HEK293T (cell line): Measurements from ENCODE around the gene SEZ6.
"Not testable (repeated sequence)": the region's sequence is repeated elsewhere in the genome, so short reads cannot be mapped to it uniquely, and the experiment has no call there.

Experiments used
- CTCF ChIA-PET: fragments of 350-600 bp; formaldehyde crosslinking; extraction: SDS; loops from one replicate; lab custom pipeline; 2021; ENCODE audit warnings: antibody characterized with exemption, inconsistent platforms; lab: Yijun Ruan, JAX
- POLR2A ChIA-PET: fragments of 350-600 bp; formaldehyde crosslinking; extraction: SDS; loops from one replicate; lab custom pipeline; 2020; ENCODE audit warnings: antibody characterized with exemption, inconsistent platforms; lab: Yijun Ruan, JAX
- DNase-seq: peaks from one replicate; pipeline ENCODE4 v3.0.0; 2012; ENCODE audit warnings: mixed read lengths; ENCODE audit errors: extremely low spot score
- ARNT ChIP-seq: fragments of 450-650 bp; IDR thresholded peaks from 2 replicates; pipeline ENCODE4 v1.6.1; 2017; ENCODE audit warnings: mild to moderate bottlenecking
- BHLHE40 ChIP-seq: fragments of 450-650 bp; IDR thresholded peaks from 2 replicates; pipeline ENCODE4 v1.6.1; 2016; ENCODE audit warnings: mild to moderate bottlenecking, moderate library complexity, borderline replicate concordance
- CTBP1 ChIP-seq: fragments of 450-650 bp; IDR thresholded peaks from 2 replicates; pipeline ENCODE4 v1.6.1; 2016; ENCODE audit warnings: borderline replicate concordance
- ELF4 ChIP-seq: fragments of 450-650 bp; IDR thresholded peaks from 2 replicates; pipeline ENCODE4 v1.6.1; 2017; ENCODE audit warnings: antibody characterized with exemption
- FOXA1 ChIP-seq: fragments of 450-650 bp; IDR thresholded peaks from 2 replicates; pipeline ENCODE4 v1.6.1; 2016; ENCODE audit warnings: mild to moderate bottlenecking
- FOXK2 ChIP-seq: fragments of 450-650 bp; IDR thresholded peaks from 2 replicates; pipeline ENCODE4 v1.6.1; 2016; ENCODE audit warnings: mild to moderate bottlenecking
- FOXM1 ChIP-seq: fragments of 450-650 bp; IDR thresholded peaks from 2 replicates; pipeline ENCODE4 v1.6.1; 2017; ENCODE audit warnings: mild to moderate bottlenecking, borderline replicate concordance
- HDGF ChIP-seq: fragments of 450-650 bp; IDR thresholded peaks from 2 replicates; pipeline ENCODE4 v1.6.1; 2017; ENCODE audit warnings: antibody characterized with exemption, borderline replicate concordance
- L3MBTL2 ChIP-seq: fragments of 450-650 bp; conservative IDR thresholded peaks from 2 replicates; pipeline ENCODE4 v1.6.1; 2016; ENCODE audit warnings: mild to moderate bottlenecking
- LEF1 ChIP-seq: fragments of 450-650 bp; IDR thresholded peaks from 2 replicates; pipeline ENCODE4 v1.6.1; 2017; ENCODE audit warnings: mild to moderate bottlenecking, borderline replicate concordance
- NFRKB ChIP-seq: fragments of 450-650 bp; IDR thresholded peaks from 2 replicates; pipeline ENCODE4 v1.6.1; 2016; ENCODE audit warnings: mild to moderate bottlenecking, moderate library complexity
- PKNOX1 ChIP-seq: fragments of 450-650 bp; IDR thresholded peaks from 2 replicates; pipeline ENCODE4 v1.6.1; 2016
- SP1 ChIP-seq: fragments of 450-650 bp; IDR thresholded peaks from 2 replicates; pipeline ENCODE4 v1.6.1; 2017
- SUZ12 ChIP-seq: fragments of 450-650 bp; IDR thresholded peaks from 2 replicates; pipeline ENCODE4 v1.6.1; 2016; ENCODE audit warnings: mild to moderate bottlenecking
- TARDBP ChIP-seq: fragments of 450-650 bp; IDR thresholded peaks from 2 replicates; pipeline ENCODE4 v1.6.1; 2016
- ZNF384 ChIP-seq: fragments of 450-650 bp; IDR thresholded peaks from 2 replicates; pipeline ENCODE4 v1.6.1; 2016

SEZ6 gene

GRCh38 chr17:28935744-28936460, 69.9 kb downstream of the SEZ6 start:
- no peak for DNase-seq
- no peak for TF ChIP-seq FOXA1
- no peak for TF ChIP-seq L3MBTL2
- no peak for TF ChIP-seq HDGF
- TF ChIP-seq SUZ12: no peak
- no peak for TF ChIP-seq LEF1
- no peak for TF ChIP-seq TARDBP
- TF ChIP-seq NFRKB: no peak
- no peak for TF ChIP-seq CTBP1
- TF ChIP-seq FOXM1: no peak
- TF ChIP-seq SP1: no peak
- TF ChIP-seq FOXK2: no peak
- TF ChIP-seq ZNF384: no peak
- no peak for TF ChIP-seq PKNOX1
- no peak for TF ChIP-seq BHLHE40
- TF ChIP-seq ARNT: no peak
- TF ChIP-seq ELF4: no peak
- ChIA-PET POLR2A (interaction anchor here (0.6 to 4.4 kb wide), 4 partner anchors 14 to 359 kb away, joined by 3 to 19 read pairs (median 6); partner anchors contain the start of gene PHF12), CTCF (interaction anchor here (1.6 kb wide), 1 partner anchor 34 kb away, joined by 9 read pairs; no protein-coding TSS in a partner anchor)

- POLR2A ChIA-PET: interaction anchor here (2.5 to 4.4 kb wide), 2 partner anchors 15 to 18 kb away, joined by 8 to 19 read pairs; partner anchors contain the start of gene PHF12
- CTCF ChIA-PET: interaction anchor here (1.0 to 1.6 kb wide), 2 partner anchors 15 to 32 kb away, joined by 3 to 9 read pairs; no protein-coding TSS in a partner anchor
- not testable (repeated sequence) for DNase-seq
Observed at GRCh38 chr17:28934508-28934907, 71.3 kb downstream of the SEZ6 start.

GRCh38 chr17:28929787-28930186, 76.0 kb downstream of the SEZ6 start:
- ChIA-PET POLR2A (interaction anchor here (0.6 to 1.4 kb wide), 3 partner anchors 11 to 201 kb away, joined by 3 to 8 read pairs (median 3); partner anchors contain the start of genes NEK8 and PHF12), CTCF (interaction anchor here (1.2 kb wide), 1 partner anchor 10 kb away, joined by 3 read pairs; no protein-coding TSS in a partner anchor)
- DNase-seq: no peak
- TF ChIP-seq CTBP1 (no peak), ARNT (no peak)

GRCh38 chr17:28928061-28928460, 77.8 kb downstream of the SEZ6 start:
- POLR2A ChIA-PET: no interaction called here
- CTCF ChIA-PET: no interaction called here
- no peak for DNase-seq

GRCh38 chr17:28926786-28927185, 79.0 kb downstream of the SEZ6 start:
- ChIA-PET POLR2A (interaction anchor here (1.2 kb wide), 1 partner anchor 202 kb away, joined by 3 read pairs; no protein-coding TSS in a partner anchor), CTCF (interaction anchor here (0.6 to 1.4 kb wide), 3 partner anchors 163 to 199 kb away, joined by 3 to 5 read pairs (median 3); no protein-coding TSS in a partner anchor)
- no peak for TF ChIP-seq SUZ12
- TF ChIP-seq HDGF: no peak
- no peak for TF ChIP-seq FOXM1
- no peak for TF ChIP-seq CTBP1
- no peak for TF ChIP-seq FOXA1
- TF ChIP-seq TARDBP: no peak
- DNase-seq: no peak

More at GRCh38 chr17:28928061-28928460, 77.8 kb downstream of the SEZ6 start:
- TF ChIP-seq FOXA1 (no peak), TARDBP (no peak), L3MBTL2 (no peak), CTBP1 (no peak), HDGF (no peak), ELF4 (no peak), SUZ12 (no peak), NFRKB (no peak), ARNT (no peak), PKNOX1 (no peak), SP1 (no peak), BHLHE40 (no peak)

- ChIA-PET CTCF (interaction anchor here (0.6 to 1.4 kb wide), 2 partner anchors 163 to 185 kb away, joined by 3 to 5 read pairs; no protein-coding TSS in a partner anchor), POLR2A (interaction anchor here (1.0 to 1.2 kb wide), 2 partner anchors 25 to 201 kb away, joined by 3 to 4 read pairs; partner anchors contain the start of gene PHF12)
- TF ChIP-seq CTBP1: no peak
- no peak for TF ChIP-seq SUZ12
- no peak for TF ChIP-seq TARDBP
- TF ChIP-seq NFRKB: no peak
- TF ChIP-seq ELF4: no peak
- no peak for TF ChIP-seq FOXM1
- TF ChIP-seq ZNF384: no peak
- TF ChIP-seq BHLHE40: no peak
- TF ChIP-seq L3MBTL2: no peak
- no peak for TF ChIP-seq FOXK2
- TF ChIP-seq LEF1: no peak
- TF ChIP-seq PKNOX1: no peak
- TF ChIP-seq ARNT: no peak
- TF ChIP-seq SP1: no peak
- no peak for TF ChIP-seq HDGF
- no peak for TF ChIP-seq FOXA1
- no peak for DNase-seq
Observed at GRCh38 chr17:28926366-28926765, 79.5 kb downstream of the SEZ6 start.
